ENCODE results near the gene DBH.

Gene DBH

GRCh38 chr9:133635533-133636531 lies at the start of gene DBH:
Gene DBH (plus strand): TSS chr9:133636363. CDS start chr9:133636372, 9 bp downstream.
- DNase-seq: no peak

GRCh38 chr9:133587051-133587450 lies 49.1 kb upstream of the DBH start:
- DNase-seq: no peak

DNA sequence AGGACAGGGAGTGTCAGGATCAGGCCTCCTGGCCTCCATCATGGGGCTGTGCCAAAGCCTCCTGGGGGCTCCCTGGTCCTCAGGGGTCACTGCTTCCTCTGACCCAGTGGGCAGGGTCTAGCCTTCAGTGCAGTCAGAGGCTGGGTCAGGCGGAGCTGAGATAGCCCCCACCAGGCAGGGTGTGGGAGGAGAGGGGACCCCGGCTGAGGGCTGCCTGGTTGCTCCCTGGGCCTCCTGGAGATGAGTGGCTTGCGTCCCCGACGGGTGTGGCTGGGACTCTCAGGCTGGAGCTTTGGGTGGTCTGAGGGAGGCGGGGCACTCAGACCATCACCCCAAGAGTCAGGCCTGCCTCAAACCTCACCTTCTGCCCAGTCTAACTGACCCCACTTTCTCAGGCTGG lies 48.7 kb upstream of the DBH start:
- DNase-seq: no peak

DNA sequence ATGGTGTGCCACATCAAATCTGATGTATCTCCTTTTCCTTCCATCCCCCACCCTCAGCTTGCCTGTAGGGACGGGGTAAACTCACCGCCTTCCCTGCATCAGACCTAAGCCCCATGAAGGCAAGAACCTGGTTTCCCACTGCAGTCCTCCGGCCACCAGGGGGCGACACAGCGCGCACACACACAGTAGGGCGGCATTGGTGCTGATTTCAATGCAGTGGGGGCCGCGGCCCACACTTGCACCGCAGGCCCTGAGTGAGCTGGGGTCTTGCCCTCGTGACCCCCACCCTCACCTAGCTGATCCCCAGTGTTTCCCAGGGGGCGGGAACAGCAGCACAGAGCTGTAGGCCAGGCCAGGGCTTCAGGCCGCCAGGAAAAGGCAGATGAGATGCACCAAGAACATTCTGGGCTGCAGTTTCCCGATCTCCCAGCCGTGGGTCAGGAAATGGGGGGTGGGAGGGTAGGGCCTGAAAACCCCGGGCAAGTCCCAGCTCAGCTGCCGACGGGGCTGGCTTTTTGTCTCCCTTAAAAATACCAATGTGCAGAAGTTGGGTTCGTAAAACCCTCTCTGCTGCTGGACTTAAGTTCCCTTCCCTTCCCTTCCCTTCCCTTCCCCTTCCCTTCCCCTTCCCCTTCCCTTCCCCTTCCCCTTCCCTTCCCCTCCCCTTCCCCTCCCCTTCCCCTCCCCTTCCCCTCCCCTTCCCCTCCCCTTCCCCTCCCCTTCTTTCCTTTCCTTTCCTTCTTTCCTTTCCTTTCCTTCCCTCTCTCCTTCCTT lies 46.5 kb upstream of the DBH start:
- DNase-seq: no peak

DNA sequence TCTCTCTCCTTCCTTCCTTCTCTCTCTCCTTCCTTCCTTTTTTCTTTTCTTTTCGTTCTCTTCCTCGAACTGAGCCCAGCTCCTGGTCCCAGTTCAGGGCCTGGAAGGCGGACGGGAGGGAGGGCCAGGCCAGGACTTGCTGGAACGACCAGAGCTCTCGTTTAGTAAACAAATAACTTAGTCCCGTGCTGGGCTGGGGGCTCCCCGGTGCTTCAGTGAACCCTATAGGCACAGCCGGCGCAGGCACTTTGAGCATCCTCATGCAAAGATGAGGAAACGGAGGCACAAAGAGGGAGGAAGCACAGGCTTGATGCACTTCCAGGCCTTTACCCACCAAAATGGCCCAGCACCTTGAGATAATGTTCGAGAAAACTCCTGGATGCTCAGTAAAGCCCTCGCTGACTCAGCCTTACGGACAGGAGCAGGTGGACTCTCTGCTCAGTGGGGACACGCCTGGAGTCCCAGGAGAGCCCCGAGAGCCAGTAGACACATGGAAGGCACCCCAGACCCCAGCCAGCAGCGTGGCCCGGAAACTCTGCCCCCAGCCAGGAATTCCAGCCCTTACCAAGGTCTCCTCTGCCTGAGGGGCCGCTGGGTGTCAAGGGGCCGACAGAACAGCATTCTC lies 45.8 kb upstream of the DBH start:
- DNase-seq: no peak

DNA sequence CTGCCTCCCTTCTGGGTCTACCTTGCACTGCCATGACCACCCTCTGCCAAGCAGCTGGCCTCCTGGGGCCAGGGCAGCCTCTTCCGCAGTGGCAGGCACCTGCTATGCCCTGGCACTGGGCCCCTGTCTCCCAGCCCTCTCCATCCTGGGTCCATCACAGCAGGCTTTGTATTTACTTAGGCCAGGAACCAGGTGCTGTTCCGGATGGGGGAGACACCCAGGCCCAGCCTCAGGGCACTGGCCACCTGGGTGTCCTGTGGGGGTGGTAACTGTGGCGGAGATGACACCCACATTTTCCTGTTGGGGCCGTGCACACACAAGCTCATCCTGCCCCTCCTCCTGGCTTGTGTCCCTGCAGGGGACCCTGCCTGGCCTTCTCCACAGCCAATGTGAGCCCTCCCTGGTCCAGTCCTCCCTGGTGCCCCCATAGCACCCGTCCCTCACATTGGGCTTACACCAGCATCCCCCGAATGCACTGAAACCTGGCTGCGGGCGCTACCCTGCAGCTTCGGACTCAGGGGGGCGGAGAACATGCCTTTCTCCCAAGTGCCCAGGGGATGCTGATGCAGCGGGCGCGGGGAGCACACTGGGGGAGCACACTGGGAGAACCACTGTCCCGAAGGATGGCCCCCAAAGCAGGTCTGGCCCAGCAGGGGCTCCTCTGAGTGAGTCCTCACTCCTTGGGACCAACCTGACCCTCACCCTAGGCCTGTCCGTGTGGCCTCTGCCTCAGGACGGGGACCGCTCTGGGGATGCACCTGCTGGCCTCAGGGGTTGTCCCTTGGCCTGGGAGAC lies 44.9 kb upstream of the DBH start:
- DNase-seq: no peak

- DNase-seq: no peak
These were observed 44.2 kb upstream of the DBH start for GRCh38 chr9:133591985-133592384.

DNA sequence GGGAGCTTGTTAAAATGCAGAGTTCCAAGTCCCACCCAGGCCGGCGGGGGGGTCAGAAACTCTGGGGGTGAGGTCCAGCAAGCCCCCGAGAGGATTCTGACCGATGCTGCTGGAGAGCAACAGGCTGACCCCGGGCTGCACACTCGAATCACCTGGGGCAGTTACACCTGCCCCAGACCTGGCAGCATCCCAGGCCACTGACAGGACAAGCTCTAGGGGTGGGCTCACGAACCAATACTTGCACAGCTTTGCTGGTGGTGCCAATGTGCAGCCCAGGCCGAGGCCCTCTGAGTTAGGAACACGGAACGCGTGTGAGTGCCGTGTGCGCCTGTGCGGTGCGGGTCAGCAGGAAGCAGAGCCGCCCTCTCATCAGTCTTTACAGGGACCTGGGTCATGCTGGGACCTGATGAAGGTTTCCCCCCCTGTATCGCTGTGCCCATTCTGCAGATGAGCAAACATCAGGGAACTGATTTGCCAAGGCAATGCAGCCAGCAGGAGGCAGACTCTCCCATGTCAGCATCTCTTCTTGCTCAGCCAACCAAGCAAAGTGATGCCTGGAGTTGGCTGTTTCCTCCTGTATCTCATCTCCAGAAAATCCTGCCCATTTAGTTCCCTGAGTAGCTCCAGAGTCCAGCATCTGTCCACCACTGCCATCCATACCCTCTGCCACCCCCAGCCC lies 43.3 kb upstream of the DBH start:
- DNase-seq: peak; percentile 17

DNA sequence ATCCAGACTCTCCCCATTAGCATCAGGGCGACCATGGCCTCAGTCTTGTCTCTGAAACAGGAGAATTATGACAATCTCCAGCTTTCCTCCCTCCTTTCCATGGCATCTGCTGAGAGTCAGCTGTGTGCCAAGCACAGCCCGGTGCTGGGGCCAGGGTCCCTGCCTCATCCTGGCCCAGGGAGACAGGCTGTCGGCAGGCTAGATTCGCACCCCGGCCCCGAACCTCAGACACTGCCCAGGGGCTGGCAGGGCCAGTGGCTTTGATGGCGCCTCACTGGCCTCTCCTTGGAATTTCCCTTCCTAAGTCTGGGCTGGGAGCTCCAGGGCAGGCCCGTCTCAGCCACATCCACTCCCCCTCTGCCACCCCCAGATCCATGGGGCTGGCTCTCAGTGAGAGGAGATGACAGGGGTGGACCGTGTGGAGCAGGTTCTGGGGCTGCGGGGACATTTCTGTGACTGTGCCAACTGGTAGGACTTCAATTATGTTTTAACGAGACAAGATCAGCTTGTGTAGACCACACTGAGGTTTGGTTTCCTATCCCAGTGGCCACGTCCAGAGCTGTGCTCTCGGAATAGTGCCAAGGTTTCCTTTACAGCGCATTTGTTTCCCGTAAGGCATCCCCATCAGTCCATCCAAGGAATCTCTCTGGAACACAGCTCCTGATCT lies 42.4 kb upstream of the DBH start:
- DNase-seq: no peak

DNA sequence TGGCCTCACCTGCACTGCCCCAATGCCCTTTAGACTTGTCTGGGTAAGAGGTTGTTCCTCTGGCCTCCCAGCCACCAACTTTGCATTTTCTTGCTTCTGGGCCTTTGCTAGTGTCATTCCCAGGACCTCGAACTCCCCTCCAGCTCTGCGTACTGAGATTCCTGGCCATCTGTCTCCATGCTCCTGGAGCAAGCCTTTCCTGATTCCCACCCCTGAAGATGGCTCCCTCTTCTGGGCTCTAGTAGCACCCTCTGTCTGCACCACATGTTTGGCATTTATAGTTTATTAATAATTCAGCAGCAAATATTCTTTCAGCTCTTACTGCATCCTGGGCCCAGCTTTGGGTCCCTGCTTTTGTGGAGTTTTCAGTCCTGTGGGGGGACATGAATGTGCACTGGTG lies 41.9 kb upstream of the DBH start:
- DNase-seq: no peak

DNA sequence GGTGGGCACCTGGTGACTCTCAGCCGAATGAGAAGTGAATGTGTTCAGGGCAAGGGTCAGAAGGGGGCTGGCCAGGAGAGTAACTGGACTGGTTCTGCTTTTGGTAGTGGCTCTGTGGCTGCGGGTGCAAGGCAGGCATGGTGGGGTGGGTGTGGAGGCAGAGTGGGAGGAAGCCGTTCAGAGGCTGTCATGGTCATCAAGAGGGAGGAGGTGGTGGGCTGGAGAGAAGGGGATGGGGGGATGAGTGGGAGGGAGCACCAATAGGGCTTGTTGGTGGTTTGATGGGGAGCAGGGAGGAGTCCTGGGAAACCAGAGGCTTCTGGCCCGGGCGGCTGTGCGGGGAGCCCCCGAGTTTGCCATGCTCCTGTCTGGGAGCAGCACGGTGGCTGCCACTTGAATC lies 40.3 kb upstream of the DBH start:
- DNase-seq: no peak

DNA sequence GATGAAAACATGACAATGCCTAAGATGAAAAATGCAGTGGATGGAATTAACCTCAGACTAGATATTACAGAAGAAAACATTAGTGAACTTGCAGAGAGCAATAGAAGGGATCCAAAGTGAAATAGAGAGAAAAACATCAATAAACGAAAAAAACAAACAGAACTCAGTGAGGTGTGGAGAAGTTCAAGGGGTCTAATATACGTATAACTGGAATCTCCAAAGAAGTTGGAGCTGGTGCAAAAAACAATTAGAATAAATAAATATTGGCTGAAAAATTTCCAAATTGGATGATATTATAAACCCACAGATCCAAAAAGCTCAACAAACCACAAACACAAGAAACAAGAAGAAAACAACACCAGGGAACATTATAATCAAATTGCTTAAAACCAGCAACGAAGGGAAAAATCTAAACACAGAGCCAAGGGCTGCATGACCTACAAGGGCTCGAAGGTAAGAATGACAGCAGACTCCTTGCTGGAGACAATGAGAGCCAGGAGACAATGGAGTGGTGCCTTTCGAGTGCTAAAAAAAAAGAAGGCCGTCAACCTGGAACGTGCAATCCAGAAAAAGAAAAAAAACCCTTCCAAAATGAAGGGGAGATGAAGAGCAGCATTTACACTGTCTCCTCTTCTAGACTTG lies 38.7 kb upstream of the DBH start:
- DNase-seq: no peak

- DNase-seq: no peak
These were observed 37.2 kb upstream of the DBH start for GRCh38 chr9:133598978-133599377.

GRCh38 chr9:133599470-133600173 lies 36.5 kb upstream of the DBH start:
- DNase-seq: no peak

DNA sequence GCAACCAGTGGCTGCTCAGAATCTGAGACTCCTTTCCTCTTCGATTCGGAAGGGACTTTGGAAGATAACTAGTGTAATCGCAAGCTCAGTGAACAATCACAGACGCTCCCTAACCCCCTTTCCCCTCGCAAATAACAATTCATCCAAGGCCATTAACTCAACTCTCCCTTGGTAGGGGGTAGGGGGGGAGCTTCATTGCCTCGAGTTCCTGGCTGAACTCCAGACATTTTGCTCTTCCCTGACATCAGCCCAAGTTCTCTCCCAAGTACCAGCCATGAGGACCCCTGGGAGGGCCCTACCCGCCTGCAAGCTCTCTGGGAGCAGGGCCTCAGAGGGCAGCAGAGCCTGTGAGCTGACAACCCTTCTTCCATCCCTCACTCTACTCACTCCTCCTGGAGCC lies 35.4 kb upstream of the DBH start:
- no peak for DNase-seq

GRCh38 chr9:133601746-133602145 lies 34.4 kb upstream of the DBH start:
- DNase-seq: no peak

DNA sequence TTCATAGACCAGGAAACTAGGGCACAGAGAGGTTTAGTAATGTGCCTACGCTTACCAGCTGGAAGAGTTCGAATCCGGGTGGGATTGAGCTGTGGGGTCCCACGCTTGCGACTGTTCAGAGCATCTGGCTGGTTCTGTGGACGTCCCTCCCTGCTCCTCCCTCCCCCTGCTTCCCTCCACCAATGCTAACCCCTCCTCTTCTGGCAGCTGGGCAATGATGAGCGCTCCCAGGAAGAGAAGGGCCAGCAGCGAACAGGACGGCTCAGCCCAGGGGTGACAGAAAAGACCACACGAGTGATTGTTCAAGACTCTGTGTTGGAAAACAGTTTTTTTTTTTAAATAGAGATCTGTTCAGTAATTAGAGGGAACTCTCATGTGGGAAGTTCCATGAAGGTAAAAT lies 33.9 kb upstream of the DBH start:
- peak; percentile 34 for DNase-seq

DNA sequence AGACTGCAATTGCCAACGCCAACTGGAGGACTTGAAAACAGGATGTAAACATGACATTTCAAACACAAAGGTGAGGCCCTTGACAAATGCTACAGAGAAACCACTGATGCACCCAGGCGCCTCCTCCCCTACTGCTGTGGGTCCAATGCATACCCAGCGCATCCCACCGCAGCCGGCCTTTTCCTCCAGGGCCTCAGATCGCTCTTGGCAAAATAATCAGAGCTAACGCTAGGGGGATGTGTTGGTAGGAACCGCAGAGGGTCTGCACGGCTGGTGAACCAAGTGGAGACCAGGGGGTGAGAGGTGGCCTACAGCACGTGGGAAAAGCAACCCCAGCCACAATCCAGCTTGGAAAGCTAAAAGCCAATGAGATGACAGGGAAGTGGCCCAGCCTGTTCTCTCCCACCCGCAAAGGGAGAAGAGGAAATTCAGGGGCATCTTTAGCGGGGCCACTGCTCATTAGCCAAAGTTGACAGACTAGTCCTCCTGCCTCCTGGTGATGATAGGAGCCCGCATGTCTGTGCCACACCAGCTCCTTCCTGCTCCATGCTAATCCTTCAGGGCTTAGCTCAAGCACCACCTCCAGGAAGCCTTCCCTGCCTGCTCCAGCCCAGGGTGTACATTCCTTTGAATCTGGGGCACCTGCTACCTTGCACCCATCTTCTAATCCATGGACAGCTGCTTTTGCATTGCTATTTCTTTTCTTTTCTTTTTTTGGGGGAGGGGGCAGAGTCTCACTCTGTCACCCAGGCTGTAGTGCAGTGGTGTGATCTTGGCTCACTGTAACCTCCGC lies 32.8 kb upstream of the DBH start:
- peak; percentile 16 for DNase-seq

GRCh38 chr9:133604214-133604613 lies 31.9 kb upstream of the DBH start:
- DNase-seq: no peak

Measured in NCI-H1694 treated with DMSO at 0.1 percent for 48 hours (cell line).